HepG2 (cell line): ENCODE measurements around the gene C11orf21.

Source experiments
- ATF7 ChIP-seq, 2 experiments: fragments of 450-650 bp in 1 of 2; sonication (generic) in 1 of 2; formaldehyde crosslinking in 1 of 2; IDR thresholded peaks; 2 replicates each; pipeline versions ENCODE4 v1.4.0 to v1.6.1; 2016 to 2020; ENCODE audit warnings: antibody characterized with exemption in 1 of 2, mild to moderate bottlenecking in 1 of 2, missing genetic modification reagents in 1 of 2
- CREM ChIP-seq, 2 experiments: sonication (generic) in 1 of 2; formaldehyde crosslinking in 1 of 2; IDR thresholded peaks; 2 replicates each; pipeline versions ENCODE4 v1.4.0 to v1.6.1; 2016 to 2020; ENCODE audit warnings: antibody characterized with exemption in 1 of 2, mild to moderate bottlenecking in 1 of 2, missing genetic modification reagents in 1 of 2
- GABPA ChIP-seq, 2 experiments: IDR thresholded peaks; 2 replicates each; pipeline ENCODE4 v1.6.1; 2011 to 2016; ENCODE audit warnings: low read depth in 2 of 2, low read length in 1 of 2, missing biosample characterization in 1 of 2, missing genetic modification characterization in 1 of 2
- ISX ChIP-seq: sonication (generic); formaldehyde crosslinking; conservative IDR thresholded peaks from 2 replicates; pipeline ENCODE4 v1.5.0; 2020; ENCODE audit warnings: missing genetic modification reagents
- LCORL ChIP-seq, 2 experiments: fragments of 450-650 bp in 1 of 2; sonication (generic) in 1 of 2; formaldehyde crosslinking in 1 of 2; IDR thresholded peaks; 2 replicates each; pipeline versions ENCODE4 v1.5.0 to v1.6.1; 2017 to 2020; ENCODE audit warnings: antibody characterized with exemption in 1 of 2, missing genetic modification reagents in 1 of 2
- MED1 ChIP-seq: sonication (generic); formaldehyde crosslinking; IDR thresholded peaks from 2 replicates; pipeline ENCODE4 v1.4.0; 2020; ENCODE audit warnings: missing genetic modification reagents
- MYC ChIP-seq: sonication (generic); formaldehyde crosslinking; IDR thresholded peaks from 2 replicates; pipeline ENCODE4 v1.9.0; 2021; ENCODE audit warnings: missing genetic modification reagents, borderline replicate concordance
- NFE2L2 ChIP-seq: fragments of 150-350 bp; IDR thresholded peaks from 2 replicates; pipeline ENCODE4 v1.6.1; 2014; ENCODE audit warnings: low read length
- SUZ12 ChIP-seq: fragments of 150-350 bp; IDR thresholded peaks from 2 replicates; pipeline ENCODE4 v1.6.1; 2014; ENCODE audit warnings: low read depth, low read length
- ZNF564 ChIP-seq: sonication (generic); formaldehyde crosslinking; IDR thresholded peaks from 2 replicates; pipeline ENCODE4 v1.8.1; 2023; ENCODE audit warnings: mild to moderate bottlenecking, missing genetic modification reagents
- ZNF761 ChIP-seq: sonication (generic); formaldehyde crosslinking; conservative IDR thresholded peaks from 2 replicates; pipeline ENCODE4 v1.4.0; 2020; ENCODE audit warnings: mild to moderate bottlenecking, missing genetic modification reagents
- TF ChIP-seq, protein P1 (sequence below): sonication (generic); formaldehyde crosslinking; IDR thresholded peaks from 2 replicates; pipeline ENCODE4 v1.5.1; 2020; ENCODE audit warnings: mild to moderate bottlenecking, missing genetic modification reagents, borderline replicate concordance
- TF ChIP-seq, protein P2 (sequence below): sonication (generic); formaldehyde crosslinking; IDR thresholded peaks from 2 replicates; pipeline ENCODE4 v1.5.0; 2020; ENCODE audit warnings: mild to moderate bottlenecking, missing genetic modification reagents, moderate library complexity
- TF ChIP-seq, protein P3 (sequence below): IDR thresholded peaks from 2 replicates; pipeline ENCODE4 v1.6.1; 2016

DNA sequence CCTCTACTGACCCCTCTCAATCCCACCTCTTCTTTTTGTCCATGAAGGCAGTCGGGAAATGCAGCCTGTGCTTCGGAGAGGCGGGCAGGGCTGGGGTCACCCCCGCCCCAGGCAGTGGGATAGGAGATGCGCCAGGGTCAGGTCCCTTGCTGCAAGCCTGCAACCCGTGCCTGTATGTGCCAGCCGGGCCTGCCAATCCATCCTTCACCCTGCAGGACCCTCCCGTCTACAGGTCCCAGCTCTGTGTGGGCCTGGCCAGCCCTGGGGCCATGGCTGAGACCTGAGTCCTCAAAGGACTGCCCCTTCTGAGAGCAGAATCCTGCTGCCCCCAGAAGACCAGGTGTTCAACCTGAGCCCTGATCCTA, 42.3 kb downstream of the C11orf21 start:
- no peak for TF ChIP-seq ZNF761 (CRISPR knock-in tag)
- TF ChIP-seq, protein P1, sequence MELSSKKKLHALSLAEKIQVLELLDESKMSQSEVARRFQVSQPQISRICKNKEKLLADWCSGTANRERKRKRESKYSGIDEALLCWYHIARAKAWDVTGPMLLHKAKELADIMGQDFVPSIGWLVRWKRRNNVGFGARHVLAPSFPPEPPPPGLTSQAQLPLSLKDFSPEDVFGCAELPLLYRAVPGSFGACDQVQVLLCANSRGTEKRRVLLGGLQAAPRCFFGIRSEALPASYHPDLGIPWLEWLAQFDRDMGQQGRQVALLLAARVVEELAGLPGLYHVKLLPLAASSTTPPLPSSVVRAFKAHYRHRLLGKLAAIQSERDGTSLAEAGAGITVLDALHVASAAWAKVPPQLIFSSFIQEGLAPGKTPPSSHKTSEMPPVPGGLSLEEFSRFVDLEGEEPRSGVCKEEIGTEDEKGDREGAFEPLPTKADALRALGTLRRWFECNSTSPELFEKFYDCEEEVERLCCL (CRISPR knock-in tag), result no peak
- no peak for TF ChIP-seq MYC (CRISPR knock-in tag)
- no peak for TF ChIP-seq LCORL (IDR thresholded peaks at IDR 0.05)
- no peak for TF ChIP-seq LCORL (CRISPR knock-in tag; IDR thresholded peaks at IDR 0.05)
- TF ChIP-seq, protein P2, sequence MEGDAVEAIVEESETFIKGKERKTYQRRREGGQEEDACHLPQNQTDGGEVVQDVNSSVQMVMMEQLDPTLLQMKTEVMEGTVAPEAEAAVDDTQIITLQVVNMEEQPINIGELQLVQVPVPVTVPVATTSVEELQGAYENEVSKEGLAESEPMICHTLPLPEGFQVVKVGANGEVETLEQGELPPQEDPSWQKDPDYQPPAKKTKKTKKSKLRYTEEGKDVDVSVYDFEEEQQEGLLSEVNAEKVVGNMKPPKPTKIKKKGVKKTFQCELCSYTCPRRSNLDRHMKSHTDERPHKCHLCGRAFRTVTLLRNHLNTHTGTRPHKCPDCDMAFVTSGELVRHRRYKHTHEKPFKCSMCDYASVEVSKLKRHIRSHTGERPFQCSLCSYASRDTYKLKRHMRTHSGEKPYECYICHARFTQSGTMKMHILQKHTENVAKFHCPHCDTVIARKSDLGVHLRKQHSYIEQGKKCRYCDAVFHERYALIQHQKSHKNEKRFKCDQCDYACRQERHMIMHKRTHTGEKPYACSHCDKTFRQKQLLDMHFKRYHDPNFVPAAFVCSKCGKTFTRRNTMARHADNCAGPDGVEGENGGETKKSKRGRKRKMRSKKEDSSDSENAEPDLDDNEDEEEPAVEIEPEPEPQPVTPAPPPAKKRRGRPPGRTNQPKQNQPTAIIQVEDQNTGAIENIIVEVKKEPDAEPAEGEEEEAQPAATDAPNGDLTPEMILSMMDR (CRISPR knock-in tag), result no peak
- TF ChIP-seq CREM (IDR thresholded peaks at IDR 0.05), result no peak
- no peak for TF ChIP-seq CREM (CRISPR knock-in tag; IDR thresholded peaks at IDR 0.05)
- no peak for TF ChIP-seq GABPA (IDR thresholded peaks at IDR 0.05; ENCODE audit: low read depth, low read length)
- no peak for TF ChIP-seq GABPA (CRISPR knock-in tag; IDR thresholded peaks at IDR 0.05; ENCODE audit: low read depth)
- no peak for TF ChIP-seq ZNF564 (CRISPR knock-in tag)
- no peak for TF ChIP-seq NFE2L2
- TF ChIP-seq ISX (CRISPR knock-in tag), result no peak
- no peak for TF ChIP-seq SUZ12
- no peak for TF ChIP-seq MED1 (CRISPR knock-in tag)
- TF ChIP-seq ATF7 (IDR thresholded peaks at IDR 0.05), result no peak
- no peak for TF ChIP-seq ATF7 (CRISPR knock-in tag; IDR thresholded peaks at IDR 0.05)
- TF ChIP-seq, protein P3, sequence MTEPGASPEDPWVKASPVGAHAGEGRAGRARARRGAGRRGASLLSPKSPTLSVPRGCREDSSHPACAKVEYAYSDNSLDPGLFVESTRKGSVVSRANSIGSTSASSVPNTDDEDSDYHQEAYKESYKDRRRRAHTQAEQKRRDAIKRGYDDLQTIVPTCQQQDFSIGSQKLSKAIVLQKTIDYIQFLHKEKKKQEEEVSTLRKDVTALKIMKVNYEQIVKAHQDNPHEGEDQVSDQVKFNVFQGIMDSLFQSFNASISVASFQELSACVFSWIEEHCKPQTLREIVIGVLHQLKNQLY, result no peak
